ENCODE results near the gene PDE6H. TPM values are rescaled to one million over a fixed set of nuclear protein-coding genes. Genes with fewer than 3 reads are reported as not detected.

PDE6H gene
- total RNA-seq, 2 experiments from 2014 or later, result not detected

DNA sequence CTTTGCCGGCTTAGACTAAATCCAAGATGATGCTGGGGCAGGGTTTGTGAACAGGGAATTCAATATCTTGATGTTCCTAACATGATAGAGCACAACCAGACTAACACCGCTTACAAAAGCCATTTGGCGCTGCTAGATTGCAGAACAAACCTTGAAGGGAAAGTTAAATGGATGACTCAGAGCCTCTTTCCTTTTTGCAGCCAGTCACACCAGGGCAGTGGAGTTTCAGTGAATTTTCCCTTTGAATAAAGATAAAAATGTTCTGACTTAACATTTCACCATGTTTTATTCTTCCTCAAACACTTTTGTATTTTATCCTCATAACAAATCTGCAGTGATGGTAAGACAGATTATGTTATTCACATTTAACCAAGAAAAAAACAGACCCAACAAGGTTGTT is 47.3 kb downstream of the PDE6H start:
- no peaks in the 10 kb centered on the region for H3K9me3 Mint-ChIP-seq
- ChIA-PET CTCF (interaction anchor here (0.6 kb wide), 1 partner anchor 8 kb away, joined by 3 read pairs; no protein-coding TSS in a partner anchor), POLR2A (no interaction called here)
- H3K9me3 ChIP-seq (ENCODE audit: control insufficient read depth in 1 of 2, insufficient read depth in 1 of 2, low read length in 2 of 2), result no peaks in the 10 kb centered on the region
- H3K4me1 ChIP-seq (ENCODE audit: insufficient read depth, low read length), result no peaks in the 10 kb centered on the region
- no peaks in the 10 kb centered on the region for H3K36me3 Mint-ChIP-seq (ENCODE audit: low read depth)
- DNase-seq (no peak), ATAC-seq (ENCODE audit: poor library complexity) (no peak)
- H3K36me3 ChIP-seq (ENCODE audit: insufficient read depth, low read length), result no peaks in the 10 kb centered on the region
- no peak overlapping the region for H3K4me3 ChIP-seq (ENCODE audit: low read length)
- H3K27ac Mint-ChIP-seq, result no peak overlapping the region
- H3K27me3 Mint-ChIP-seq, result no peaks in the 10 kb centered on the region
- TF ChIP-seq, protein P1, sequence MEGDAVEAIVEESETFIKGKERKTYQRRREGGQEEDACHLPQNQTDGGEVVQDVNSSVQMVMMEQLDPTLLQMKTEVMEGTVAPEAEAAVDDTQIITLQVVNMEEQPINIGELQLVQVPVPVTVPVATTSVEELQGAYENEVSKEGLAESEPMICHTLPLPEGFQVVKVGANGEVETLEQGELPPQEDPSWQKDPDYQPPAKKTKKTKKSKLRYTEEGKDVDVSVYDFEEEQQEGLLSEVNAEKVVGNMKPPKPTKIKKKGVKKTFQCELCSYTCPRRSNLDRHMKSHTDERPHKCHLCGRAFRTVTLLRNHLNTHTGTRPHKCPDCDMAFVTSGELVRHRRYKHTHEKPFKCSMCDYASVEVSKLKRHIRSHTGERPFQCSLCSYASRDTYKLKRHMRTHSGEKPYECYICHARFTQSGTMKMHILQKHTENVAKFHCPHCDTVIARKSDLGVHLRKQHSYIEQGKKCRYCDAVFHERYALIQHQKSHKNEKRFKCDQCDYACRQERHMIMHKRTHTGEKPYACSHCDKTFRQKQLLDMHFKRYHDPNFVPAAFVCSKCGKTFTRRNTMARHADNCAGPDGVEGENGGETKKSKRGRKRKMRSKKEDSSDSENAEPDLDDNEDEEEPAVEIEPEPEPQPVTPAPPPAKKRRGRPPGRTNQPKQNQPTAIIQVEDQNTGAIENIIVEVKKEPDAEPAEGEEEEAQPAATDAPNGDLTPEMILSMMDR (IDR thresholded peaks at IDR 0.05), result no peak
- H3K4me3 Mint-ChIP-seq, result no peak overlapping the region
- no peak overlapping the region for H3K27ac ChIP-seq (ENCODE audit: low read depth in 1 of 2, low read length in 2 of 2)
- no peaks in the 10 kb centered on the region for H3K27me3 ChIP-seq (ENCODE audit: control insufficient read depth in 1 of 2, insufficient read depth in 2 of 2, low read length in 2 of 2)
- intact Hi-C loops (cut with DNase I, micrococcal nuclease), result no loop called here
- no peaks in the 10 kb centered on the region for H3K4me1 Mint-ChIP-seq (ENCODE audit: low read depth)

Other genes with a start within 250 kb of the PDE6H start
- gene WBP11, start 169.6 kb upstream of the PDE6H start, total RNA-seq, result 100 to 1,000 TPM; 169 to 188 TPM
- under 1 TPM; 0.11 to 0.22 TPM for gene C12orf60, start 169.4 kb upstream of the PDE6H start, total RNA-seq
- not detected for gene SMCO3, start 158.9 kb upstream of the PDE6H start, total RNA-seq
- gene ART4, start 129.5 kb upstream of the PDE6H start, total RNA-seq, result not detected
- gene MGP, start 87.2 kb upstream of the PDE6H start, total RNA-seq, result 1 to 10 TPM; 1.3 to 1.8 TPM
- gene ERP27, start 34.5 kb upstream of the PDE6H start, total RNA-seq, result 10 to 100 TPM; 16.2 to 17.1 TPM
- 100 to 1,000 TPM; 872 to 942 TPM for gene ARHGDIB, start 11.4 kb upstream of the PDE6H start, total RNA-seq
- not detected for gene RERG, start 248.4 kb downstream of the PDE6H start, total RNA-seq